H1 (cell line): ENCODE data around the gene MYO18A. TPM values are rescaled to one million over a fixed set of nuclear protein-coding genes. Genes with fewer than 3 reads are reported as not detected.

ENCODE experiments used
- CTCF ChIA-PET: fragments of 300-600 bp; sonication (Branson Sonifier 250); formaldehyde crosslinking; loops from one replicate; lab custom pipeline; 2021; ENCODE audit not compliant: partially characterized antibody; lab: Charles Lee
- POLR2A ChIA-PET: fragments of 300-600 bp; sonication (Branson Sonifier 250); formaldehyde crosslinking; loops from one replicate; lab custom pipeline; 2021; ENCODE audit warnings: inconsistent platforms; ENCODE audit not compliant: partially characterized antibody; lab: Charles Lee
- DNase-seq, 2 experiments: peaks; one replicate each; pipeline versions ENCODE4 v3.0.0 to v3.0.0-alpha.2; 2010 to 2022; ENCODE audit warnings: low spot score in 2 of 2, low read depth in 1 of 2, mixed read lengths in 1 of 2
- FAIRE-seq: peaks from 2 replicates; lab custom pipeline; 2011; peaks lifted over from hg19 to GRCh38; lab: Jason Lieb, UNC
- H2AFZ ChIP-seq: 2 replicates; pipeline ENCODE4 v1.8.1; 2012; ENCODE audit warnings: low read length, inconsistent platforms
- H2AK5ac ChIP-seq: 2 replicates; pipeline ENCODE4 v1.6.1; 2013; ENCODE audit warnings: low read depth, low read length
- H2BK120ac ChIP-seq: replicated peaks from 2 replicates; pipeline ENCODE3; 2013; ENCODE audit warnings: low read depth, low read length, inconsistent platforms
- H2BK12ac ChIP-seq: 2 replicates; pipeline ENCODE4 v1.6.1; 2013; ENCODE audit warnings: low read depth, low read length
- H2BK15ac ChIP-seq: 2 replicates; pipeline ENCODE4 v1.6.1; 2013; ENCODE audit warnings: low read length
- H2BK20ac ChIP-seq: 2 replicates; pipeline ENCODE4 v1.6.1; 2013; ENCODE audit warnings: low read length
- H2BK5ac ChIP-seq: 2 replicates; pipeline ENCODE4 v1.6.1; 2013; ENCODE audit warnings: low read depth, low read length
- H3K14ac ChIP-seq: 2 replicates; pipeline ENCODE4 v1.6.1; 2013; ENCODE audit warnings: inconsistent platforms; ENCODE audit not compliant: insufficient read length
- H3K18ac ChIP-seq: 2 replicates; pipeline ENCODE4 v1.6.1; 2013; ENCODE audit warnings: low read length; ENCODE audit errors: extremely low read depth
- H3K23ac ChIP-seq: 2 replicates; pipeline ENCODE4 v1.6.1; 2013; ENCODE audit warnings: inconsistent platforms; ENCODE audit not compliant: insufficient read length
- H3K23me2 ChIP-seq: 2 replicates; pipeline ENCODE4 v1.6.1; 2013; ENCODE audit warnings: low read depth, low read length
- H3K27ac ChIP-seq: 2 replicates; pipeline ENCODE4 v1.6.1; 2011; ENCODE audit warnings: low read depth, low read length, inconsistent platforms
- H3K27me3 ChIP-seq, 4 experiments: replicated peaks in 1 of 4; 1 replicate in 1 of 4; 2 replicates in 3 of 4; pipeline versions ENCODE4 v1.6.1 to v1.8.1; 2011 to 2013; ENCODE audit warnings: low read length in 3 of 4, mild to moderate bottlenecking in 3 of 4, inconsistent platforms in 2 of 4, mixed read lengths in 2 of 4, moderate library complexity in 1 of 4; ENCODE audit not compliant: control insufficient read depth in 3 of 4, insufficient read depth in 3 of 4; ENCODE audit errors: extremely low read depth in 1 of 4
- H3K36me3 ChIP-seq, 4 experiments: 2 replicates each; pipeline versions ENCODE4 v1.6.1 to v1.8.1; 2011 to 2013; ENCODE audit warnings: mild to moderate bottlenecking in 4 of 4, low read length in 3 of 4, moderate library complexity in 2 of 4, control low read depth in 1 of 4, inconsistent platforms in 1 of 4; ENCODE audit not compliant: insufficient read depth in 4 of 4, control insufficient read depth in 2 of 4
- H3K4ac ChIP-seq: replicated peaks from 2 replicates; pipeline ENCODE3; 2013; ENCODE audit warnings: low read length, low read depth, mixed read lengths, inconsistent platforms; ENCODE audit not compliant: insufficient read length
- H3K4me1 ChIP-seq, 4 experiments: replicated peaks in 1 of 4; 1 replicate in 1 of 4; 2 replicates in 3 of 4; pipeline versions ENCODE4 v1.6.1 to v1.8.1; 2011 to 2013; ENCODE audit warnings: low read length in 3 of 4, inconsistent platforms in 2 of 4, mixed read lengths in 1 of 4; ENCODE audit not compliant: insufficient read depth in 4 of 4, control insufficient read depth in 3 of 4
- H3K4me2 ChIP-seq, 2 experiments: 2 replicates each; pipeline versions ENCODE4 v1.6.1 to v1.8.1; 2011 to 2013; ENCODE audit warnings: low read depth in 2 of 2, low read length in 2 of 2, control low read depth in 1 of 2, inconsistent platforms in 1 of 2, mild to moderate bottlenecking in 1 of 2; ENCODE audit not compliant: insufficient read depth in 1 of 2
- H3K4me3 ChIP-seq, 4 experiments: fragments of 200-600, 300-600 bp in 1 of 4; sonication (generic), shearing (Covaris generic), sonication (Bioruptor Twin) in 1 of 4; 2 replicates each; pipeline versions ENCODE4 v1.5.1 to v1.8.1; 2011 to 2016; ENCODE audit warnings: low read length in 4 of 4, low read depth in 3 of 4, control low read depth in 2 of 4, inconsistent platforms in 2 of 4, mild to moderate bottlenecking in 2 of 4, mixed read lengths in 1 of 4, moderate library complexity in 1 of 4; ENCODE audit not compliant: insufficient read depth in 2 of 4; ENCODE audit errors: extremely low read depth in 1 of 4
- H3K56ac ChIP-seq: replicated peaks from 2 replicates; pipeline ENCODE3; 2013; ENCODE audit warnings: low read depth, mild to moderate bottlenecking, mixed read lengths, low read length, inconsistent platforms; ENCODE audit not compliant: insufficient read length
- H3K79me1 ChIP-seq: 2 replicates; pipeline ENCODE4 v1.6.1; 2013; ENCODE audit warnings: low read depth, low read length, control low read depth
- H3K79me2 ChIP-seq, 2 experiments: 2 replicates each; pipeline versions ENCODE4 v1.6.1 to v1.8.1; 2012 to 2013; ENCODE audit warnings: low read length in 2 of 2, mild to moderate bottlenecking in 2 of 2, inconsistent platforms in 1 of 2; ENCODE audit not compliant: insufficient read depth in 2 of 2, control insufficient read depth in 1 of 2
- H3K9ac ChIP-seq, 4 experiments: replicated peaks in 1 of 4; 1 replicate in 1 of 4; 2 replicates in 3 of 4; pipeline versions ENCODE4 v1.6.1 to v1.8.1; 2011 to 2013; ENCODE audit warnings: low read depth in 3 of 4, low read length in 3 of 4, control low read depth in 2 of 4, mild to moderate bottlenecking in 2 of 4, moderate library complexity in 2 of 4, inconsistent platforms in 1 of 4; ENCODE audit errors: extremely low read depth in 1 of 4
- H3K9me3 ChIP-seq, 2 experiments: 2 replicates each; pipeline versions ENCODE4 v1.6.1 to v1.8.1; 2012 to 2013; ENCODE audit warnings: mild to moderate bottlenecking in 2 of 2, moderate library complexity in 2 of 2, control low read depth in 1 of 2, inconsistent platforms in 1 of 2, low read depth in 1 of 2, low read length in 1 of 2, mixed read lengths in 1 of 2; ENCODE audit not compliant: insufficient read depth in 2 of 2
- H4K20me1 ChIP-seq, 2 experiments: replicated peaks in 1 of 2; 2 replicates each; pipeline versions ENCODE3 to v1.8.1; 2011 to 2013; ENCODE audit warnings: inconsistent platforms in 2 of 2, low read length in 2 of 2, mild to moderate bottlenecking in 1 of 2; ENCODE audit not compliant: insufficient read depth in 2 of 2, control insufficient read depth in 1 of 2
- H4K5ac ChIP-seq: 2 replicates; pipeline ENCODE4 v1.6.1; 2013; ENCODE audit warnings: low read length, low read depth, mixed read lengths, inconsistent platforms; ENCODE audit not compliant: insufficient read length
- H4K8ac ChIP-seq: 2 replicates; pipeline ENCODE4 v1.8.0; 2013; ENCODE audit warnings: mild to moderate bottlenecking, moderate library complexity, low read length, inconsistent platforms; ENCODE audit not compliant: insufficient read depth; ENCODE audit errors: extremely low read depth
- H4K91ac ChIP-seq: replicated peaks from 2 replicates; pipeline ENCODE3; 2013; ENCODE audit warnings: low read length, mixed read lengths, inconsistent platforms; ENCODE audit not compliant: insufficient read length
- CBX5 ChIP-seq: fragments of 300-800, 300-1000 bp; sonication (generic); IDR thresholded peaks from 2 replicates; pipeline ENCODE4 v1.7.1; 2016; ENCODE audit warnings: antibody characterized with exemption, low read length, low read depth
- CREB1 ChIP-seq: IDR thresholded peaks from 2 replicates; pipeline ENCODE4 v1.6.1; 2012; ENCODE audit warnings: inconsistent platforms
- JUN ChIP-seq: IDR thresholded peaks from 2 replicates; pipeline ENCODE4 v1.6.1; 2011; ENCODE audit warnings: low read depth, mild to moderate bottlenecking, improper control_type of control experiment, low read length
- RNF2 ChIP-seq: fragments of 200-900, 300-1000 bp; sonication (generic); IDR thresholded peaks from 2 replicates; pipeline ENCODE4 v1.7.1; 2016; ENCODE audit warnings: borderline replicate concordance, low read depth, mild to moderate bottlenecking, antibody characterized with exemption, low read length; ENCODE audit not compliant: poor library complexity, severe bottlenecking; ENCODE audit errors: missing control alignments
- SAP30 ChIP-seq: fragments of 300-600 bp; sonication (generic); IDR thresholded peaks from 2 replicates; pipeline ENCODE4 v1.7.1; 2012; ENCODE audit warnings: low read length, moderate library complexity, mild to moderate bottlenecking, inconsistent platforms; ENCODE audit not compliant: insufficient read depth, insufficient replicate concordance
- SIX5 ChIP-seq: IDR thresholded peaks from 2 replicates; pipeline ENCODE4 v1.6.1; 2011; ENCODE audit warnings: mild to moderate bottlenecking, low read depth, low read length
- SRF ChIP-seq: IDR thresholded peaks from 2 replicates; pipeline ENCODE4 v1.6.1; 2011; ENCODE audit warnings: mild to moderate bottlenecking, low read depth, low read length, moderate library complexity
- TAF7 ChIP-seq: optimal IDR thresholded peaks from 2 replicates; pipeline ENCODE3; 2011; ENCODE audit warnings: low read depth, mild to moderate bottlenecking, inconsistent platforms, low read length, moderate library complexity, borderline replicate concordance
- WGBS, 2 experiments: shearing (Covaris generic) in 1 of 2; methylation state at CpG; one replicate each; pipeline versions ENCODE4 v1.1.6 to v1.1.7; 2013 to 2015; ENCODE audit warnings: low lambda C conversion rate in 2 of 2, mixed read lengths in 2 of 2, inconsistent platforms in 1 of 2, low coverage in 1 of 2, missing lambda C conversion rate in 1 of 2; ENCODE audit not compliant: insufficient replicate concordance in 2 of 2, insufficient coverage in 1 of 2, insufficient read length in 1 of 2; ENCODE audit errors: extremely low coverage in 1 of 2, missing lambda C conversion rate in 1 of 2; 5-methylcytosine and 5-hydroxymethylcytosine counted together
- polyA plus RNA-seq, 7 experiments: library from polyadenylated mRNA; depleted of rRNA in 3 of 7; stranded (reverse) in 5 of 7; unstranded in 2 of 7; fragments of >200 nt in 5 of 7; fragments of 200-250 nt in 2 of 7; gene quantifications; 1 replicate in 5 of 7; 2 replicates in 1 of 7; 4 replicates in 1 of 7; pipeline versions ENCODE4 v1.2.1 to v1.2.3, GENCODE V29; 2011 to 2013; ENCODE audit warnings: missing spikeins in 2 of 7, mixed read lengths in 2 of 7
- total RNA-seq: library from RNA; stranded (reverse); fragmentation: NEBNext Ultra II Directional; extraction: Animal tissue kit (Norgen Biotek cat#: 25700); gene quantifications from 2 replicates; pipeline ENCODE4 v1.2.1, GENCODE V29; 2021

The MYO18A gene
- total and polyA plus RNA-seq, 2 of the 8 experiments (the other 6 are each of a cell fraction or from before 2014, with no cell fraction given), result 7.6 to 43.8 TPM

DNA sequence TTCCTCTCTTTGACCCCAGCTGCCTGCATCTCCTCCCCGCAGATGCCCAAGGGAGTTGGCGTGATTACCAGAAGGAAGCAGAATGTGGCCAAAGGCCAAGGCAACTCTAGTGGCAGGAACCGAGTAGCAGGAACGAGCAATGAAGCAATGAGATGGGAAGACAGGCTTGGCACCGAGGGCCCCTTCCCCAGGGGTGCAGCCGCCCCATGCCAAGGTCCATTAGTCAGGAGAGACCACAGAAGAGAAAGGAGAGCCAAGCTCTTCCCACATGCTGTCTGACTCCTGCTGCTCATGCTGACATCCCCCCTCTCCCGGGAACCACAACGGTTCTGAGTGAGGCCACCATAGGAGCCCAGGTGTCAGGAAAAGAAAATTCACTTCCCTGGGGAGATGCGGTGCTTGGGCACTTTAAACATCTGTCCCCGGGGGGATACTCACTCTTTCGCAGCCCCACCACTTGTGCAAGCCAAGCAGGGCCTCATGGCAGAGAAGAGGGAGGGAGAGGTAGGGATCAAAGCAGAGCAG, 67.4 kb downstream of the MYO18A start:
- FAIRE-seq, result no peak
- no peak for TF ChIP-seq RNF2
- no peak for TF ChIP-seq CREB1
- TF ChIP-seq JUN, result no peak
- TF ChIP-seq SIX5, result no peak
- no peak for TF ChIP-seq TAF7
- TF ChIP-seq SAP30, result no peak
- TF ChIP-seq CBX5, result no peak
- TF ChIP-seq SRF, result no peak

More for the DNA sequence above, 67.4 kb downstream of the MYO18A start:
- no peaks in the 10 kb centered on the region for H3K27me3 ChIP-seq
- no peak overlapping the region for H2BK5ac ChIP-seq
- no peak overlapping the region for H3K56ac ChIP-seq
- H3K9me3 ChIP-seq, result no peaks in the 10 kb centered on the region
- no peaks in the 10 kb centered on the region for H4K20me1 ChIP-seq
- no peak overlapping the region for H2BK15ac ChIP-seq
- peaks cover 0 to 19% (median 12%) of the 10 kb centered on the region in 4 experiments; a peak in 6 of 7 replicates for H3K4me1 ChIP-seq
- no peak overlapping the region for H3K4me3 ChIP-seq
- no peak overlapping the region for H4K91ac ChIP-seq
- H3K23me2 ChIP-seq, result peaks cover 2% of the 10 kb centered on the region; the same call in 1 of the 2 replicates
- no peak overlapping the region for H2AFZ ChIP-seq
- H3K79me1 ChIP-seq, result no peaks in the 10 kb centered on the region
- ChIA-PET CTCF (interaction anchor here (0.5 to 19.8 kb wide), 29 partner anchors 8 to 1160 kb away, joined by 3 to 548 read pairs (median 7); partner anchors contain the start of genes PHF12, PIPOX and SEZ6), POLR2A (interaction anchor here (0.8 to 2.8 kb wide), 7 partner anchors 11 to 145 kb away, joined by 3 to 13 read pairs (median 3); no protein-coding TSS in a partner anchor)
- no peak overlapping the region for H3K4me2 ChIP-seq
- H3K23ac ChIP-seq, result no peak overlapping the region
- no peak overlapping the region for H2BK20ac ChIP-seq
- H2BK120ac ChIP-seq, result no peak overlapping the region
- no peak overlapping the region for H3K18ac ChIP-seq
- H3K79me2 ChIP-seq, result no peaks in the 10 kb centered on the region
- WGBS, 2 experiments, result 89% methylated on average over 10 of the region's 11 CpGs; no CpG with 5 or more reads in 1 of the 2 experiments
- no peak overlapping the region for H2AK5ac ChIP-seq
- H2BK12ac ChIP-seq, result no peak overlapping the region
- no peak overlapping the region for H4K8ac ChIP-seq
- peaks cover 0 to 13% (median 2%) of the 10 kb centered on the region in 4 experiments; a peak in 4 of 8 replicates for H3K36me3 ChIP-seq
- H4K5ac ChIP-seq, result no peak overlapping the region
- H3K9ac ChIP-seq, result no peak overlapping the region
- no peak overlapping the region for H3K4ac ChIP-seq
- H3K27ac ChIP-seq, result no peak overlapping the region
- no peak for DNase-seq
- no peak overlapping the region for H3K14ac ChIP-seq
